RWPE2 (cell line): Measurements from ENCODE around the gene USP3.

Source experiments
- ATAC-seq: fragments of 200-7000 bp; cut with Tn5 transposase; 3 replicates; pipeline ENCODE4 v1.9.1; 2021; ENCODE audit warnings: low read depth
- DNase-seq: peaks from one replicate; pipeline ENCODE4 v3.0.0-alpha.2; 2020; ENCODE audit warnings: low spot score
- H3K27ac ChIP-seq: fragments of 450-650 bp; 2 replicates; pipeline ENCODE4 v1.5.1; 2017; ENCODE audit warnings: mild to moderate bottlenecking; ENCODE audit not compliant: poor library complexity, severe bottlenecking
- H3K27me3 ChIP-seq: fragments of 250-450 bp; sonication (Bioruptor Pico); 2 replicates; pipeline ENCODE4 v1.5.1; 2021; ENCODE audit warnings: mild to moderate bottlenecking, moderate library complexity; ENCODE audit not compliant: insufficient read depth, poor library complexity, severe bottlenecking
- H3K36me3 ChIP-seq: fragments of 250-450 bp; sonication (Bioruptor Pico); 2 replicates; pipeline ENCODE4 v1.5.1; 2020; ENCODE audit warnings: low read depth, mild to moderate bottlenecking, moderate library complexity
- H3K4me1 ChIP-seq: fragments of 250-450 bp; sonication (Bioruptor Pico); 2 replicates; pipeline ENCODE4 v1.5.1; 2021; ENCODE audit warnings: mild to moderate bottlenecking, moderate library complexity; ENCODE audit not compliant: insufficient read depth, poor library complexity, severe bottlenecking
- H3K4me3 ChIP-seq: fragments of 250-450 bp; sonication (Bioruptor Pico); 2 replicates; pipeline ENCODE4 v1.5.1; 2021; ENCODE audit warnings: mild to moderate bottlenecking, moderate library complexity; ENCODE audit not compliant: severe bottlenecking
- H3K9me3 ChIP-seq: fragments of 250-450 bp; sonication (Bioruptor Pico); 2 replicates; pipeline ENCODE4 v1.5.1; 2021; ENCODE audit warnings: mild to moderate bottlenecking, moderate library complexity; ENCODE audit not compliant: severe bottlenecking
- TF ChIP-seq, protein P1 (sequence below): fragments of 450-650 bp; IDR thresholded peaks from one replicate; pipeline ENCODE4 v1.5.1; 2017; ENCODE audit warnings: mild to moderate bottlenecking, moderate library complexity; ENCODE audit not compliant: poor library complexity, severe bottlenecking

USP3 gene

DNA sequence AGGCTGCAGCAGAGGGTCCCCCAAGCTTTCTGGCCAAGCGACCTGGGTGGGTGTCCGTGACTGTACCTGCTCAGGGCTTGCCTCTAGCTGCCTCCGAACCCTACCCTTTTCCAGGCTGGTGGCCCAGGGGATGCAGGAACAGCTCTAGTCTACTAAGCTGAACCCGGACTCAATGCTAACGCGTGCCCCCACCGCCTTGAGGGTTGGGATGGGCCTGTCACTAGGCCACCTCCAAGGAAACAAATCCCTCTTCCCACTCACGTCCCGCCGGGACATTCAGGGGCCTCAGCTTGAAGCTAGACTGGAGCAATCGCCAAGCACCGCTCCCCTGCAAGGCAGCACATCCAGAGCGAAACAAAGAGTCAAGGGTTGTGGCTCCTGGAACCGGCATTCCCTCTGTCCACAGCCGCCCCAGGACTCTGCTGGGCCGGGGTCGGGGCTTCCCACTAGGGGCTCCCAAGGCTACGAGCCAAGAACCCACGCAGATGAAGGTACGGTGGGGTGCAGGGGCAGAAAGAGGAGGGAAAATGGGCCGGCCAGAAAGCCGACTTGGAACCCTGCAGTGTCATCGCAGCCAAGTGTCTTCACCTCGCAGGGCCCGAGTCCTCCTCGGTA is 95.7 kb downstream of the USP3 start:
- H3K36me3 ChIP-seq = no peaks in the 10 kb centered on the region
- H3K4me1 ChIP-seq = no peaks in the 10 kb centered on the region
- TF ChIP-seq, protein P1, sequence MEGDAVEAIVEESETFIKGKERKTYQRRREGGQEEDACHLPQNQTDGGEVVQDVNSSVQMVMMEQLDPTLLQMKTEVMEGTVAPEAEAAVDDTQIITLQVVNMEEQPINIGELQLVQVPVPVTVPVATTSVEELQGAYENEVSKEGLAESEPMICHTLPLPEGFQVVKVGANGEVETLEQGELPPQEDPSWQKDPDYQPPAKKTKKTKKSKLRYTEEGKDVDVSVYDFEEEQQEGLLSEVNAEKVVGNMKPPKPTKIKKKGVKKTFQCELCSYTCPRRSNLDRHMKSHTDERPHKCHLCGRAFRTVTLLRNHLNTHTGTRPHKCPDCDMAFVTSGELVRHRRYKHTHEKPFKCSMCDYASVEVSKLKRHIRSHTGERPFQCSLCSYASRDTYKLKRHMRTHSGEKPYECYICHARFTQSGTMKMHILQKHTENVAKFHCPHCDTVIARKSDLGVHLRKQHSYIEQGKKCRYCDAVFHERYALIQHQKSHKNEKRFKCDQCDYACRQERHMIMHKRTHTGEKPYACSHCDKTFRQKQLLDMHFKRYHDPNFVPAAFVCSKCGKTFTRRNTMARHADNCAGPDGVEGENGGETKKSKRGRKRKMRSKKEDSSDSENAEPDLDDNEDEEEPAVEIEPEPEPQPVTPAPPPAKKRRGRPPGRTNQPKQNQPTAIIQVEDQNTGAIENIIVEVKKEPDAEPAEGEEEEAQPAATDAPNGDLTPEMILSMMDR = no peak
- peak overlapping the region; percentile 55 for H3K4me3 ChIP-seq
- H3K27me3 ChIP-seq = no peaks in the 10 kb centered on the region
- no peaks in the 10 kb centered on the region for H3K9me3 ChIP-seq
- ATAC-seq = peak; percentile 15
- DNase-seq = no peak
- peak overlapping the region; percentile 33 for H3K27ac ChIP-seq

DNA sequence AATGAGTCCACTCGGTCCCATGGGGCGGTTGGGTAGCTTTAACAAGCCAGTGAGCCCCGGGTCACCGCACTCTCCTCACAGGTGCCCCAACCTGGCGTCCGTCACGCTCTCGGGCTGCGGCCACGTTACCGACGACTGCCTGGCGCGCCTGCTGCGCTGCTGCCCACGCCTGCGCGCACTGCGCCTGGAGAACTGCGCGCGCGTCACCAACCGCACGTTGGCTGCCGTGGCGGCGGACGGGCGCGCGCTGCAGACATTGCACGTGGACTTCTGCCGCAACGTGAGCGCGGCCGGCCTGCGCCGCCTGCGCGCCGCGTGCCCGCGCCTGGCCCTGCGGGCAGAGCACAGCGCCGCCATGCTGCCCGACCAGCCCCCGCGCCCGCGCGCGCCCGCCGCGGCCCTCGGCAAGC is 96.2 kb downstream of the USP3 start:
- Histone ChIP-seq H3K4me1 (no peaks in the 10 kb centered on the region), H3K27ac (peak overlapping the region; percentile 33), H3K36me3 (no peaks in the 10 kb centered on the region), H3K27me3 (no peaks in the 10 kb centered on the region), H3K4me3 (peak overlapping the region; percentile 55), H3K9me3 (no peaks in the 10 kb centered on the region)
- ATAC-seq (peak; percentile 68), DNase-seq (peak; percentile 96)
- TF ChIP-seq, protein P1 = no peak

DNA sequence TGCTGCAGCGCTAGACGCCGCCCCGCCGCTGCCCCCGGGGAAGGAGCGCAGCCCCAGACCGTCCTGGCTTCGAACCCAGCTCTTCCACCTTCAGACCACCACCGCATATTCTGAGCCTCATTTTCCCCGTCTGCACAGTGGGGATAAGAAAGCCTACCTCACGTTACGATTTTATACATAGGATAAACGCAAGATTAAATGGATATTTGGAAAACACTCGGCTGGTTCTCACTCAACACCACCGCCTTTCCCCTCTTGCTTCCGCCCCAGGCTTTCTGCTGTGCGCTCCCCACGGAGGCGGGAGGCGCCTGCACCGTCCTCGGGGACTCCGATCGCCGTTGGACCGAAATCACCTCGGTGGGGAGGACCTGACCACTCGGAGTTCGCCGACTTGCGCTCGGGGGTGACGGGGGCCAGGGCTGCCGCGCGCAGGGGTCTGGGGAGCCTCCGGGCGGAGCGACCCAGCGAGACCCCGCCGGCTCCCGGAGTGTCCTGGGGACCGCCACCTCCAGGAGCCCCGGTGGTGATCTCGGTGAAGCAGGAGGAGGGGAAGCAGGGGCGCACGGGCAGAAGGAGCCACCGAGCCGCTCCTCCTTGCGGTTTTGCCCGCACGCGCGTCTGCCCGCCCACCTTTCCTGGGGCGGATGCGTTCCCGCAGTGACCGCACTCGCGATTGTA is 96.8 kb downstream of the USP3 start:
- no peaks in the 10 kb centered on the region for H3K4me1 ChIP-seq
- H3K36me3 ChIP-seq = no peaks in the 10 kb centered on the region
- H3K27me3 ChIP-seq = no peaks in the 10 kb centered on the region
- peak; percentile 13 for ATAC-seq
- peak overlapping the region; percentile 33 for H3K27ac ChIP-seq
- DNase-seq = no peak
- peak overlapping the region; percentile 55 for H3K4me3 ChIP-seq
- H3K9me3 ChIP-seq = no peaks in the 10 kb centered on the region
- TF ChIP-seq, protein P1 = peak; percentile 26

- ATAC-seq = no peak
- Histone ChIP-seq H3K27me3 (no peaks in the 10 kb centered on the region), H3K27ac (peak overlapping the region; percentile 33)
Measured at GRCh38 chr15:63601704-63602185, 97.4 kb downstream of the USP3 start.

More at GRCh38 chr15:63601704-63602185, 97.4 kb downstream of the USP3 start:
- no peaks in the 10 kb centered on the region for H3K4me1 ChIP-seq
- DNase-seq = no peak
- H3K36me3 ChIP-seq = no peaks in the 10 kb centered on the region
- H3K4me3 ChIP-seq = peak overlapping the region; percentile 55
- TF ChIP-seq, protein P1 = no peak
- H3K9me3 ChIP-seq = no peaks in the 10 kb centered on the region
